GM12891 (cell line): ENCODE results near the gene EYA2.

ENCODE experiments used
- POLR2A ChIP-seq: IDR thresholded peaks from 2 replicates; pipeline ENCODE4 v1.6.1; 2011; ENCODE audit warnings: low read depth, low read length, control low read depth
- TAF1 ChIP-seq: IDR thresholded peaks from 2 replicates; pipeline ENCODE4 v1.6.1; 2011; ENCODE audit warnings: low read depth, low read length, control low read depth

DNA sequence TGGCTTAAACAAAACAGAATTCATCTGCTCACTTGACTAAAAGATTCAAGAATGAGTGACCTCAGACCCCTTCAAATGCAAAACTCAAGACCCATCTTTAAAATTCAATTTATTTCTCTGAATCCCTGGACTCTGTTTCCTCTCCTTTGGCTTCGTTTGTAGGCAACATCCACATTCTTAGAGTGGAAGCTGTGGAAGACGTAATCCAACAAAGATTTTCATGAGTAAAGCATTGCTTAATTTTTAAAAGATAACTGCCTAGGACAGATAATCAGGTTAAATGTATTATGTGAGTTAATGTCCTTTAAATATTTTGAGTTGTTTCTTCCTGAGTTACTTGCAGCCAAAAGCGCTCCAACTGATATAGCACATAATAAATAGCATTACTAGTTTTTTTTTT lies 297.3 kb downstream of the EYA2 start:
- TF ChIP-seq POLR2A (no peak), TAF1 (no peak)
